ENCODE data around the gene KRT33A. TPM values are rescaled to one million over a fixed set of nuclear protein-coding genes. Genes with fewer than 3 reads are reported as not detected.

KRT33A gene
- total and polyA plus RNA-seq, 8 donors: not detected

DNA sequence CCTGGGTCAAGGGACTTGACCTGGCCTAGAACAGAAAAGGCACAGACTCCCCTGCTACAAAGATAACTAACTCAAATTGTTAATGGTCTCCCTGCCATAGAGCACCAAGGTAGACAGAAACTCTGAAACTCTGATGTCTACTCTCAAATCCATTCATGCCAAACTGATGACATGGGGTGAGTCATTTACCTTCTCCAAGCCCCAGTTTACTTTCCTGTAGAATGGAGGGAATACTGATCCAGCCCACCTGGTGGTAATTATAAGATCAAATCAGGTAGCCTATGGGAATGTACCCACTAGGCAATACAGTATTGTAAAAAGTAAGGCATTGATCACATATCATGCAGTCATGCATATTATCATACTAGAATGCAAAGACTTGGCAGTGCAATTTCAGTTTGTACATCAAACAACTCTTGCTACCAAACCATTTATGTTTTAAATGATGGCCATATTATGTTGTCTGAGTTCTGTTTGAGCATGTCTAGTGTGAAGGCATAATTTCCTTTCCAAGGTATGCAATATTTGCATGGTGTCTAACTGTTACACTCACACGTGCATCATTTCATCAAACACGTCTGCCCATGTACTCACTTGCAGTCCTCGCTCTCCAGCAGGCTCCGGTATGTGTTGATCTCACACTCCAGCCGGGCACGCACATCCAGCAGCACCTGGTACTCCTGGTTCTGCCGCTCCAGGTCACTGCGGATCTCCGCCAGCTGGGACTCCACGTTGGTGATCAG, 43.8 kb upstream of the KRT33A start:
- Histone ChIP-seq H3K27me3 (no peaks in the 10 kb centered on the region), H3K27ac (no peak overlapping the region), H3K4me3 (no peak overlapping the region), H3K4me1 (no peaks in the 10 kb centered on the region), H3K36me3 (no peaks in the 10 kb centered on the region), H3K9me3 (no peaks in the 10 kb centered on the region)
- intact Hi-C loops (cut with DNase I): no loop called here
- FAIRE-seq (no peak), DNase-seq (no peak), ATAC-seq (no peak)
- TF ChIP-seq, protein P1, sequence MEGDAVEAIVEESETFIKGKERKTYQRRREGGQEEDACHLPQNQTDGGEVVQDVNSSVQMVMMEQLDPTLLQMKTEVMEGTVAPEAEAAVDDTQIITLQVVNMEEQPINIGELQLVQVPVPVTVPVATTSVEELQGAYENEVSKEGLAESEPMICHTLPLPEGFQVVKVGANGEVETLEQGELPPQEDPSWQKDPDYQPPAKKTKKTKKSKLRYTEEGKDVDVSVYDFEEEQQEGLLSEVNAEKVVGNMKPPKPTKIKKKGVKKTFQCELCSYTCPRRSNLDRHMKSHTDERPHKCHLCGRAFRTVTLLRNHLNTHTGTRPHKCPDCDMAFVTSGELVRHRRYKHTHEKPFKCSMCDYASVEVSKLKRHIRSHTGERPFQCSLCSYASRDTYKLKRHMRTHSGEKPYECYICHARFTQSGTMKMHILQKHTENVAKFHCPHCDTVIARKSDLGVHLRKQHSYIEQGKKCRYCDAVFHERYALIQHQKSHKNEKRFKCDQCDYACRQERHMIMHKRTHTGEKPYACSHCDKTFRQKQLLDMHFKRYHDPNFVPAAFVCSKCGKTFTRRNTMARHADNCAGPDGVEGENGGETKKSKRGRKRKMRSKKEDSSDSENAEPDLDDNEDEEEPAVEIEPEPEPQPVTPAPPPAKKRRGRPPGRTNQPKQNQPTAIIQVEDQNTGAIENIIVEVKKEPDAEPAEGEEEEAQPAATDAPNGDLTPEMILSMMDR (IDR thresholded peaks at IDR 0.05): no peak
- WGBS, 2 donors: 67 to 79% methylated on average over 10 of the region's 10 CpGs

DNA sequence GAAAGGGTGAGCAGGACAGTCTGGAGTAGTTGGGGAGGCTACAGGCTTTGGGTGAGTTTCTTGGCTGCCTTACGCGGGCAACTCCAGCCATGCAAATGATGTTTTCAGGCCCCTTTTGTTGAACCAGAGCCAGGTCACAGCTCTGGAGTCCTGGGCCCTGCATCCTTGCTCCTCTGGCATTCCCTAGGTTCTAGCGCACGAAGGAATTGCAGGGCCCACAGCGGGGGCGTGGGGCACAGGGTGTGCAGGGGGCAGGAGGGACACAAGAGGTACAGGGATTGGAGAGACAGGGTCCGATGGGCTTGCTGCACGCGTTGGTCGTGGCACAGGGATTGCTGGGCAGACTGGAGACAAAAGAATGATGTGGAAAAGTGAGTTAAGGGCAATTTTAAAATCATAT, 43.2 kb upstream of the KRT33A start:
- TF ChIP-seq, protein P1 (IDR thresholded peaks at IDR 0.05): no peak
- FAIRE-seq (no peak), ATAC-seq (no peak), DNase-seq (no peak)
- Histone ChIP-seq H3K27me3 (no peaks in the 10 kb centered on the region), H3K4me1 (no peaks in the 10 kb centered on the region), H3K4me3 (no peak overlapping the region), H3K9me3 (no peaks in the 10 kb centered on the region), H3K27ac (no peak overlapping the region), H3K36me3 (no peaks in the 10 kb centered on the region)
- 73 to 76% methylated on average over 10 of the region's 10 CpGs for WGBS, 2 donors
- intact Hi-C loops (cut with DNase I): no loop called here

DNA sequence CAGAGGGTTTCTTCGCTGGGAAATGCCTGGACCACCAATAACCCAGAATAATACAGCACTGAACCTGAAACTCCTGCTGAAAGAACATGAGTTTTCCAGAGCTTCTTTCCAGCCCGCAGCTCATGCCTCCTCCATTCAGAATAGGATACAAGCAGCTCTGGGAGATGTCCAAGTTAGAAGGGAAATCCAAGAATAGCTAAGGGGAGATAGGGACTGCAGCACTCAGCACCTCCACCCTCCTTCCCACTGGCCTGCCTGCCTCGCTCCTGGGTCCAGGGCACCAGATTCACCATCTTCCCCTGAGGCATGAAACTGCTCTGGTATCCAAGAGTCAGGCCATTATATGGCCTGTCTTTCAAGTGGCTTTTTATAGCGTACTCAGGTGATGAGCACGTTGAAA, 42.7 kb upstream of the KRT33A start:
- DNase-seq (no peak), ATAC-seq (no peak), FAIRE-seq (no peak)
- 53 to 54% methylated on average over 5 of the region's 5 CpGs for WGBS, 2 donors
- no peaks in the 10 kb centered on the region for H3K36me3 ChIP-seq
- H3K4me3 ChIP-seq: no peak overlapping the region
- TF ChIP-seq, protein P1 (IDR thresholded peaks at IDR 0.05): no peak
- no peaks in the 10 kb centered on the region for H3K4me1 ChIP-seq
- no peak overlapping the region for H3K27ac ChIP-seq
- intact Hi-C loops (cut with DNase I): no loop called here
- no peaks in the 10 kb centered on the region for H3K27me3 ChIP-seq
- no peaks in the 10 kb centered on the region for H3K9me3 ChIP-seq

DNA sequence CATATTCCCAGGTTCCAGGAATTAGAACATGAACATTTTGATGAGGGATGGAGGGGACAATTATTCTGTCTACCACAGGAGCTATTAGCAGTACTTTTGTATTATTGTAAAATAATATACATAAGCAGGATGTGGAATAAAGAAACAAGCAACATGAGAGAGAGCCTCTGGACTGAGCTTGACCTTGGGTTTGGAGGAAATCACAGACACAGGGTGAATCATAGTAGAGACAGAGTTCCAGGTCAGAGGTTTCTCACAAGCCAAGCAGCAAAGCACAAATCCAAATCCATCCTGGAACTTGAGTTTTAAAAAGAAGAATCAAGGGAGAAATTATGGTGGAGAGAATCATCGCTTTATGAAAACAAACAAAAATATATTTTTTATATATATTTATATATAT, 41.6 kb upstream of the KRT33A start:
- FAIRE-seq (no peak), DNase-seq (no peak), ATAC-seq (peak in 1 of 4 donors; percentile 42)
- TF ChIP-seq, protein P1 (IDR thresholded peaks at IDR 0.05): no peak
- WGBS, 2 donors: 87 to 88% methylated on average over 1 of the region's 1 CpG
- Histone ChIP-seq H3K27me3 (no peaks in the 10 kb centered on the region), H3K36me3 (no peaks in the 10 kb centered on the region), H3K9me3 (no peaks in the 10 kb centered on the region), H3K4me3 (no peak overlapping the region), H3K4me1 (no peaks in the 10 kb centered on the region), H3K27ac (no peak overlapping the region)
- intact Hi-C loops (cut with DNase I): no loop called here

DNA sequence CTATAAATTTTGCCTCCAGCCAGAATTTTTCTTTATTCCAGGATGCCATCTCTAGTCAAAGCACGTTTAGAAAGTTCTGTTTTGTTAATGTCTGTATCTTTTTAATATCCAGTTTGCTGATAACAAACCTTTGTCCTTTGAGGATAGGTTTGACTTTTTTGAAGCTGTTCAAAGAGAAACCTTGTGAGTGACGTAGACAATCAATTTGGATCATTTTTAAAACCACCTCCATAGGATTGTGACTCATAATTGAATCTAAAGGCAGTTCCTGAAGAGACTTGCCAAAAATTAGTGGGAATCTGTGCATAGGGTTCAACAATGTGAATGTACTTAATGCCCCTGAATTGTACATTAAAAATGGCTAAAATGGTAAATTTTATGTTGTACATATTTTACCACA, 40.9 kb upstream of the KRT33A start:
- Histone ChIP-seq H3K4me3 (no peak overlapping the region), H3K27me3 (no peaks in the 10 kb centered on the region), H3K27ac (no peak overlapping the region), H3K4me1 (no peaks in the 10 kb centered on the region), H3K9me3 (no peaks in the 10 kb centered on the region), H3K36me3 (no peaks in the 10 kb centered on the region)
- no peak for FAIRE-seq
- no peak for ATAC-seq
- WGBS, 2 donors: 24 to 36% methylated on average over 2 of the region's 2 CpGs
- intact Hi-C loops (cut with DNase I): no loop called here
- DNase-seq: no peak
- TF ChIP-seq, protein P1 (IDR thresholded peaks at IDR 0.05): no peak
